Muscle layer of duodenum (tissue), 2 donors: ENCODE results near the gene EXOSC10.
"Not testable (repeated sequence)": the region's sequence is repeated elsewhere in the genome, so short reads cannot be mapped to it uniquely, and the experiment has no call there.

Experiments used
- H3K27ac ChIP-seq: one replicate; pipeline ENCODE4 v1.7.0; 2013; ENCODE audit warnings: mild to moderate bottlenecking, low read length
- H3K27me3 ChIP-seq: one replicate; pipeline ENCODE4 v1.7.0; 2013; ENCODE audit warnings: low read depth, mild to moderate bottlenecking, control low read depth, low read length
- H3K36me3 ChIP-seq, 2 donors: one replicate each; pipeline ENCODE4 v1.7.0; 2013; ENCODE audit warnings: low read length in 2 of 2, control low read depth in 1 of 2, mild to moderate bottlenecking in 1 of 2; ENCODE audit not compliant: insufficient read depth in 2 of 2, control insufficient read depth in 1 of 2
- H3K4me1 ChIP-seq, 2 donors: one replicate each; pipeline ENCODE4 v1.7.0; 2013; ENCODE audit warnings: low read length in 2 of 2, mild to moderate bottlenecking in 2 of 2, control low read depth in 1 of 2, moderate library complexity in 1 of 2; ENCODE audit not compliant: insufficient read depth in 2 of 2, control insufficient read depth in 1 of 2
- H3K4me3 ChIP-seq, 2 donors: one replicate each; pipeline ENCODE4 v1.7.0; 2013; ENCODE audit warnings: low read length in 2 of 2, low read depth in 1 of 2, mild to moderate bottlenecking in 1 of 2
- H3K9me3 ChIP-seq, 2 donors: one replicate each; pipeline ENCODE4 v1.7.0; 2013; ENCODE audit warnings: low read length in 2 of 2, control low read depth in 1 of 2, mild to moderate bottlenecking in 1 of 2; ENCODE audit not compliant: control insufficient read depth in 1 of 2
- donor health status: healthy.

Gene EXOSC10

GRCh38 chr1:11071463-11072215, 28.0 kb downstream of the EXOSC10 start:
- H3K27me3 ChIP-seq, result no peaks in the 10 kb centered on the region
- no peak overlapping the region for H3K4me3 ChIP-seq
- H3K36me3 ChIP-seq, result peaks cover 59 to 92% of the 10 kb centered on the region in 2 donors
- H3K27ac ChIP-seq, result no peak overlapping the region
- H3K9me3 ChIP-seq, result no peaks in the 10 kb centered on the region
- no peaks in the 10 kb centered on the region for H3K4me1 ChIP-seq

DNA sequence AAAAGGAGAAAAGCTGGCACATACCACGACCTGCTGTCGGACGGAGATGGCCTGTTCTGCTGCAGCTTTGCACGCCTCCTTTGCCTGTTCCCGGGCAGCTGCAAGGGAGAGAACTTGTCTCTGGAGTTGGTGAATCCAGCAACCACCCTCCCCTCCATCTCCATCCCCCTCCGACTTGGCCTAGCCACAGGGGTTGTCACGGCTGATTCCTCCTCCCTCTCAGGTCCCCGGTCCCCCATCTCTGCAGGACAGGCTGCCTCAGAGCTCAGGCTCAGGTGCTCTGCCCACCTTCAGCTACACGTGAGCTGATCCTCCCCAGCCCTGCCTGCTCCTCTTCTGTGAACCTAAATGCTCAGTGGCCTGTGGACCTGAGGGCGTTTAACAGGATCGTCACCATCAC, 28.8 kb downstream of the EXOSC10 start:
- no peaks in the 10 kb centered on the region for H3K27me3 ChIP-seq
- H3K4me3 ChIP-seq, result no peak overlapping the region
- H3K4me1 ChIP-seq, result no peaks in the 10 kb centered on the region
- no peaks in the 10 kb centered on the region for H3K9me3 ChIP-seq
- peaks cover 56 to 92% of the 10 kb centered on the region in 2 donors for H3K36me3 ChIP-seq
- H3K27ac ChIP-seq, result no peak overlapping the region

DNA sequence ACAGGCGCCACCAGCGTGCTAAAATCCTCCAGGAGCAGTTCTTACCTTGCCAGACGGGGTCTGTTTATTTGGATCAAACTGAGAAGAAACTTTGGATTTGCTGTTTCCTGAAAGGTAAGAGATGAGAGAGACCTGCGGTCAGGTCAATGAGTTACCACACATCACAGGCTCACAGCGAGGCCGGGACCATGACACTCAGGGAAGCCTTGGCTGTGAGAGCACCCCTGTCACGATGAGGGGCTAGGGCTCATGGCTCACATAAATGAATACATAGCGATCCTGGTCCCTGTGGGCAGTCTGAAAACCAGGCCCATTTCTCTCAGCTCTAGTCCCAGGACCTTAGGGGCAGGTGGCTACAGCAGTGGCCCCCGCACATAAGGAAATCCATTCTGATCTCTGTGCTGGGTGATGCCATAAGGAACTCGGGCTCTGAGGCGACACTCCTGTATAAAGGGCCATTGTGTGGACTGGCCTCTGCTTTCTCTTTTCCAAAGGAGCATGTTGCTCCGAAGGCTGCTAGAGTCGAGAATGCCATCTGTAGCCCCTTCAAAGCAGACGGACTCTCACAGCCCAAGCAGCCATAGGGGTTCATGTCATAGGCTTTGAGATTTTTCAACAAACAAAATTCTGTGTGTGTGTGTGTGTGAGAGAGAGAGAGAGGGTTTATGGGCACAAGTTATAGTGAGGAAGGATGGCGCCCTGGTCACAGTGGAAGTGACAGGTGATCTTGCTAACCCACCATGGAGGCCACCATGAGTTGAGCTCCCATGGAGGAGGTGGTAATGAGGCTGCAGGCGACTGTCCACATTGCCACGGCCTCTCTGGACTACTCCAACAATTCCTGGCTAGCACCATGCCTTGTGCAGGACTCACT, 30.8 kb downstream of the EXOSC10 start:
- Histone ChIP-seq H3K4me1 (no peaks in the 10 kb centered on the region), H3K27ac (no peak overlapping the region), H3K36me3 (peaks cover 55 to 84% of the 10 kb centered on the region in 2 donors), H3K27me3 (no peaks in the 10 kb centered on the region), H3K9me3 (no peaks in the 10 kb centered on the region), H3K4me3 (no peak overlapping the region)

- Histone ChIP-seq H3K4me3 (no peak overlapping the region), H3K9me3 (no peaks in the 10 kb centered on the region), H3K27ac (no peak overlapping the region), H3K4me1 (no peaks in the 10 kb centered on the region), H3K36me3 (peaks cover 53 to 81% of the 10 kb centered on the region in 2 donors), H3K27me3 (no peaks in the 10 kb centered on the region)
Measured at GRCh38 chr1:11067716-11068599, 31.7 kb downstream of the EXOSC10 start.

DNA sequence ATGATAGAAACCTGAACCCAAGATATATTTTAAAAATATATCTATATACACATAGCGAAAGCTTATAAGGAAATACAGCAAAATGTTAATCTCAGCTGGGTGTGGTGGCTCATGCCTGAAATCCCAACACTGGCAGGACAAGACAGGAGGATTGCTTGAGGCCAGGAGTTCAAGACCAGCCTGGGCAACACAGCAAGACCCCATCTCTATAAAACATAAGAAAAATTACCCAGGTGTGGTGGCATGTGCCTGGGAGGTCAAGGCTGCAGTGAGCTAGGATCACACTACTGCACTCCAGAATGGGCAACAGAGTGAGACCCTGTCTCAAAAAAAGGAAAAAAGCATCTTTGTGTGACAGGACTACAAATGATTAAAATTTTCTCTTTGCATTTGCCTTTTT, 33.9 kb downstream of the EXOSC10 start:
- Histone ChIP-seq H3K27me3 (no peaks in the 10 kb centered on the region), H3K4me1 (peaks cover 0 to 11% of the 10 kb centered on the region in 2 donors), H3K4me3 (no peak overlapping the region), H3K36me3 (peaks cover 33 to 61% of the 10 kb centered on the region in 2 donors), H3K27ac (no peak overlapping the region), H3K9me3 (no peaks in the 10 kb centered on the region)

DNA sequence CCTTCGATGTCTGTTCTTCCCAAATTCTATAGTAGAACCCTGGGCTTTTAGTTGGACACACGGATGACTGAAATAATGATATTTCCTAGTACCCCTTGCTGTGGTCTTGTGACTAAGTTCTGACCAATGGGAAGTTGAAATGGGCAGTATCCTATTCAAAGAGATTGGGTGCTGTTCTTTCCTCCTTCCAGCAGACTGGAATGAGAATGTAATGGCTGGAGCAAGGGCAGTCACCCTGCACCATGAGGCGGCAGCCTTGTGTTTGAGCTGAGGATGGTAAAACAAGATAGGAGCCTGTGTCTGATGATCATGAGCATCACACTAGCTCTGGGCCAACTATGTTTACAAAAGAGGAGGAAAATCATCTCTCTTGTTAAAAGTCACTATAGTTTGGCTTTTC, 34.7 kb downstream of the EXOSC10 start:
- H3K27ac ChIP-seq, result no peak overlapping the region
- no peaks in the 10 kb centered on the region for H3K9me3 ChIP-seq
- peaks cover 32 to 55% of the 10 kb centered on the region in 2 donors for H3K36me3 ChIP-seq
- H3K4me1 ChIP-seq, result peaks cover 0 to 16% of the 10 kb centered on the region in 2 donors
- H3K4me3 ChIP-seq, result no peak overlapping the region
- no peaks in the 10 kb centered on the region for H3K27me3 ChIP-seq

- not testable (repeated sequence) for H3K27ac ChIP-seq, H3K27me3 ChIP-seq, H3K4me3 ChIP-seq, H3K9me3 ChIP-seq
- H3K36me3 ChIP-seq, result peaks cover 29 to 46% of the 10 kb centered on the region in 2 donors
- H3K4me1 ChIP-seq, result peaks cover 0 to 18% of the 10 kb centered on the region in 2 donors
Measured at GRCh38 chr1:11063937-11064537, 35.6 kb downstream of the EXOSC10 start.

GRCh38 chr1:11062965-11063401, 36.7 kb downstream of the EXOSC10 start:
- Histone ChIP-seq H3K4me1 (peaks cover 0 to 24% of the 10 kb centered on the region in 2 donors), H3K27me3 (no peaks in the 10 kb centered on the region), H3K9me3 (no peaks in the 10 kb centered on the region), H3K4me3 (no peak overlapping the region), H3K36me3 (peaks cover 18 to 35% of the 10 kb centered on the region in 2 donors), H3K27ac (no peak overlapping the region)

- Histone ChIP-seq H3K4me3 (no peak overlapping the region), H3K4me1 (peaks cover 0 to 24% of the 10 kb centered on the region in 2 donors), H3K36me3 (peaks cover 13 to 29% of the 10 kb centered on the region in 2 donors), H3K9me3 (no peaks in the 10 kb centered on the region), H3K27me3 (no peaks in the 10 kb centered on the region), H3K27ac (no peak overlapping the region)
Measured at GRCh38 chr1:11061652-11062365, 37.9 kb downstream of the EXOSC10 start.
